GM04504 (cell line): ENCODE measurements around the gene POLK.
"Not testable (repeated sequence)": the region's sequence is repeated elsewhere in the genome, so short reads cannot be mapped to it uniquely, and the experiment has no call there.

Experiments
- DNase-seq: peaks from one replicate; pipeline ENCODE4 v3.0.0-alpha.2; 2012; ENCODE audit warnings: low read depth

Gene POLK

DNA sequence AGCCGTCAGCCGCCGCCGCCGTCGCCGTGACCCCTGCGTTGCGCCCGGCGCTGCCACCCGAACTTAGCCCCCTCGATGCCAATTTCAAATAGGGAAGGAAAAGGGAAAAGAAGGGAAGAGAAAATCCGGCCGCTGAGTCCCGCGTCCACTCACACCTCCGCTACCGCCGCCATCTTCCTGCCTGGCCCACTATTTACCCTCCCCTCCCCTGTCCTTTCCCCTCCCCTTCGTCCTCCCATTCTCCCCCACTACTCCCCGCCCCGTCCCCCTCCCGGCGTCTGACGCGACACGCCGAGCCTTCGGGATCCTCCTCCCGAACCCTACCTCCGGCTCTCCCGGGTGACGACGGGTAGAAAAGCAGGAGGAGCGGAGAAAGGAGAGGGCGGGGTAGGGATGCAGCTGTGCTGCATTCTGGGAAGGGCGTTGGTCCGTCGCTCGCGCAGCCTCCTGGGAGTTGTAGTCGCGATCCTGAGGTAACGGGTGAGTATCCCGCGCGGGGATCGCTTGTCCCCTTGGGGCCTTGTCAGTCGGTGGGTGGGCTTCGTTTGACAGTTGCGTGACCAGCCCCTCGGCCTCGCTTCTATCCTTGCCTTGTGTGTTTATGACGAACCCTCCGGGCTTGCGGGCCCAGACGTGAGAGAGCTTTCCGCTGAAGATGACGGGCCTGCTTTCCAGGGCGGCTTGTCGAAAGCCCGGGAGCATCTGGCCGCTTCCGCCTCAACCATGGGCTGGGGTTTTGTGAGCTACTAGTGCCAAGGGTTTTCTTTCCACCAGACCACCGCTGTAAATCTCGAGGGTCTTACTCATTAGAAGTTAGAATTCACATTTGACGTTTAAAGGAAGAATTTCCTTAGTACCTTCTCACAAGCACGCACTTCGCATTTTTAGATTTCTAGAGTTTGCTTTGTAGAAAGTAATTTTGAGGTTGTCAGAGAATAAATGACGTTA is at the start of gene POLK, which contains the start of gene CERT1:
Gene POLK, plus strand, starts transcription at position 457 of the 948 bp plus-strand sequence.
Gene CERT1, minus strand, starts transcription at position 195 of the 948 bp plus-strand sequence. CDS start 422 bp downstream, outside the sequence.
- DNase-seq, result peak; percentile 98

DNA sequence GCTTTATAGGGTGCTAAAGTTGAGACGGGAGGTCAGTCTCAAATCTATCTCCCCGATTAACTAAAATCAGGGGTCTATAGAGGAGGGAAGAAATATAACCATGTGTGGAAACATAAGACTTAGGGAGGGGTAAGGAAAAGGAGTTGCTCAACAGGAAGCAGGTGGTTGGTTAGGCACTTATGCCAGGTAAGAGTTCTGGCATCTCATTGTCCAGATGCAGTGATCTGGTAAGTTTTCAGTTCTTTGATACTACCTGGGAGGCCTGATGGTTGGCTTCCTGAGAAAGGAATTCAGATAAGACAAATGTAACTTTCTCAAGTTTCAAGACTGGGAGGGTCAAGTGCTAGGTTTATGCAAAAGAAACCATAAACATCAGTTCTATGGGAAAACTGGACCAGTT is 48.0 kb upstream of the POLK start:
- no peak for DNase-seq

- DNase-seq, result no peak
Measured at GRCh38 chr5:75465480-75465879, 46.2 kb upstream of the POLK start.

DNA sequence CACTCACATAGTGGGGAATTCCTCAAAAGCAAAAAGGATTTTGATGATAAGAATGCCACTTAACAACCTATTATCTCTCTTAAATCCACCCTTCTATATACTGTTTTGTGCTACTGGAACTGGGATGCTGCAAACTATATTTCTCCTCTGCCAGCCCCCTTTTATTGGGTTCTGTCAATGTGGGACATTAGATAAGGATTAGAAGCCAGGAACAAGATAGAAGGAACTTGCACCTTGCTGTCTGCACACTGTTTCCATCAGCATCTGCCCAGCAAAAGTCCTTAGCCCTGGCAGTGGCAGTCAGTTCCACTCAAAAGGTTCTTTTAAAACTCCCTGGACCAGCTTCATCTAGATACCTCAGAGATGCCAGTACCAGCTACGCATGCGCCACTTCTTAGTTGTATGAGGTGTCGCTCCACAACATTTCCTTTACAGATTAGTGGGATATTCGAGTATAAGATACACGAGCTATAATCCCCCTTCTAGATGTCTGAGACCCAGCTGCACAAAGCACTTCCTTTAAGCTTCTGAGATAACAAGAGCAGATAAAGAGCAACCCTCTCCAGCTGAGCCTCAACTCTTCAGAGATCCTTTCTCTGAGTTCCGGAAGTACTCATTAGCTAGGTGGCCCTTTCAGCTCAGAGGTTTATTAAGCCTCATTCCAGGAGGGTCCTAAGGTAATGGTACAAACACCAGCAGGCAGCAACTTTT is 45.5 kb upstream of the POLK start:
- DNase-seq, result no peak

GRCh38 chr5:75468593-75468992 is 43.1 kb upstream of the POLK start:
- DNase-seq, result no peak

DNA sequence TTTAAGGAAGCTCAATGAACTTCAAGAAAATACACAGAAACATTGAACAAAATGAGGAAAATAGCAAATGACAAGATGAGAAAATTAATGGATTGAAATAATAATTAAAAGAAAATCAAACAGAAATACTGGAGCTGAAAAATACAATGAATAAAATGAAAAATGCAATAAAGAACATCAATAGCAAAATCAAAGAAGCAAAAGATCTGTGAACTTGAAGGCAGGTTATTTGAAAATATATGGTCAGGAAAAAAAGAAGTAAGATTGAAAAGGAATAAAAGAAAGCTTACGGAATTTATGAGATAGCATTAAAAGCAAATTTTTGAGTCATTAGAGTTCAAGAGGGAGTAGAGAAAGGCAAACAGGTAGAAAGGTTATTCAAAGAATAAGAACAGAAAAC is 42.7 kb upstream of the POLK start:
- no peak for DNase-seq

GRCh38 chr5:75471193-75471592 is 40.5 kb upstream of the POLK start:
- DNase-seq, result no peak

DNA sequence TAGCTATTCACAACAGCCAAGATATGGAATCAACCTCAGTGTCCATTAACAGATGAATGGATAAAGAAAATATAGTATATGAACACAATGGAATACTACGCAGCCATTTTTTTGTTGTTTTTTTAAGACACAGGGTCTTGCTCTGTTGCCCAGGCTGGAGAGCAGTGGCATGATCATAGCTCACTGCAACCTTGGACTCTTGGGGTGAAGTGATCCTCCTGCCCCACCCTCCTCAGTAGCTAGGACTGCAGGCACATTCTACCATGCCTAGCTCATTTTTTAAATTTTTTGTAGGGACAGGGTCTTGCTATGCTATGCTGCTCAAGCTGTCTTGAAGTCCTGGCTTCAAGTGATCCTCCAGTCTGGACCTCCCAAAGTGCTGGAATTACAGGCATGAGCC is 38.7 kb upstream of the POLK start:
- DNase-seq, result no peak

- no peak for DNase-seq
Measured at GRCh38 chr5:75473463-75473862, 38.2 kb upstream of the POLK start.

GRCh38 chr5:75475364-75475763 is 36.3 kb upstream of the POLK start:
- no peak for DNase-seq

- DNase-seq, result no peak
Measured at GRCh38 chr5:75481024-75481423, 30.7 kb upstream of the POLK start.

- no peak for DNase-seq
Measured at GRCh38 chr5:75482482-75482881, 29.2 kb upstream of the POLK start.

GRCh38 chr5:75484605-75485004 is 27.1 kb upstream of the POLK start:
- DNase-seq, result no peak

- not testable (repeated sequence) for DNase-seq
Measured at GRCh38 chr5:75489847-75490246, 21.8 kb upstream of the POLK start.

DNA sequence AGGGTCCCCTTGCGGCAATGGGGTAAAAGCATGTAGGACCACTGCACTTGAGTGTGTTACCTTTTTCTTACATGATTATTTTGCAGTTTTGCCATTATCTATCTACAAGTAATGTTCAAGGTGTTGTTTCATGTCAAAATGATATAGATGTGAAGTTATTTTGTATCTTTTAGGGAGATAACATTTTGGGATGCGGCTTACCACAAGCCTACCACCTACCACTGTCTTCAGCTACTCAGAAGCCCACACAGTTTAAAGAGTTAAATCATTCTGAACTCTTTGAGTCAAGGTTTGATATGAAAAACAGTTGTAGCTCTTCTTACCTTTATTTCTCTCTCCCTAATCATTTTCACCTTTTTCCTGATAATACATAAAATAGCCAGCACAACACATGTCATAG is 20.1 kb upstream of the POLK start:
- DNase-seq, result no peak

GRCh38 chr5:75496026-75496425 is 15.7 kb upstream of the POLK start:
- DNase-seq, result no peak

DNA sequence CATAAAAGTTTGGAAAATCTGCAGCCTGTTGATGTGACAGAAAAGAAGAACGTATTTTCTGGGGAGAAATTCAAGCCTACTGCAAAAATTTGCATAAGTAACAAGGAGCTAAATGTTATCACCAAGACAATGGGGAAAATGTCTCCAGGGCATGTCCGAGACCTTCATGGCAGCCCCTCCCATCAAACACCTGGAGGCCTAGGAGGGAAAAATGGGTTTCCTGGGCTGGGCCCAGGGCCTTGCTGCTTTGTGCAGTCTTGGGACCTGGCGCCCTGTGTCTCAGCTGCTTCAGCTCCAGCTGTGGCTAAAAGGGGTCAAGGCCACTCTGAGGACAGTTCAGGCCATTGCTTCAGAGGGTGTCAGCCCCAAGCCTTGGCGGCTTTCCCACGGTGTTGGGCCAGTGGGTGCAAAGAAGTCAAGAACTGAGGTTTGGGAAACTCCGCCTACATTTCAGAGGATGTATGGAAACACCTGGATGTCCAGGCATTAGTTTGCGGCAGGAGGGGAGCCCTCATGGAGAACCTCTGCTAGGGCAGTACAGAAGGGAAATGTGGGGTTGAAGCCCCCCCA is 13.4 kb upstream of the POLK start:
- DNase-seq, result no peak

- DNase-seq, result not testable (repeated sequence)
Measured at GRCh38 chr5:75498875-75499274, 12.8 kb upstream of the POLK start.

GRCh38 chr5:75505112-75505511 is 6.6 kb upstream of the POLK start:
- DNase-seq, result not testable (repeated sequence)

DNA sequence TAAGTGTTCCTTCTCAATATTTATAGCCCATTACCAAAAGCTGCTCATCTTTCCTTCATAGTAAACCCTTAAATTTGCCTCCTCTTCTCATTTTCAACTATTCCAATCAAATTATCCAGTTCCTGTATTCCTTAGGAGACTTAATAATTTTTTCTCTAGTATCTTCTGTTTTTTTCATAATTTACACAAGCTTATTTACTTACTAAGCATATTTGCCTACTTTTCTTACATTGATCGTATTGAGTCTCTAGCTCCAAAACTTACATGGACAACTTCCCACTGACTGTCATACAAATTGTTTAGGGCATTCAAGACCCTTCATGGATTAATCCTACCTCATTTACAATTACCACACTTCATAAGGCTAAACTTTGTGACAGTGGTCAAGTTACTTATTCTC is 3.9 kb upstream of the POLK start:
- DNase-seq, result no peak

DNA sequence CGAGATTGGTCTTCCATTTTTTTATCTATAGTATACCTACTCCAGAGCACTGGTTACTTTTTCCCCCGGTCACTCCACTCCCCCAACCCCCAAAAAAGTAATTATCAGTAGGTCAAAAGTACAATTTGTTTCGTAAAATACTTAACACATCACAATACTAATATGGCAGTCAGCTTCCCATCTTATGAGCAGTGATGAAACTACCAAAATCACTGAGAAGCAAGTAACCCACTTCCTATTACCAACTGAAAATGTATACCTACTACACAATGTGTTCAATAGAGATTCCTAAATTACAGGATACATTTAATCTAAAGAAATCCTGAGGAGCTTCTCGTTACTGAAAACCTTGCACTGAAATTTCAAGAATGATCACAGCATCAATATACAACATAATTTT is 2.1 kb upstream of the POLK start:
- DNase-seq, result no peak

- DNase-seq, result no peak
Measured at GRCh38 chr5:75509956-75510355, 1.7 kb upstream of the POLK start.

GRCh38 chr5:75510417-75510835 is 1.3 kb upstream of the POLK start:
- no peak for DNase-seq
